HL-60 (cell line): ENCODE results near the gene GPR142.

Experiments
- DNase-seq, 2 experiments: peaks; one replicate each; pipeline ENCODE4 v3.0.0-alpha.2; 2010 to 2020; ENCODE audit warnings: low read depth in 1 of 2, low spot score in 1 of 2
- H3K27ac ChIP-seq: fragments of 250-450 bp; sonication (Bioruptor Pico); replicated peaks from 2 replicates; pipeline ENCODE4 v1.5.1; 2020; ENCODE audit warnings: mild to moderate bottlenecking, moderate library complexity
- H3K27me3 ChIP-seq: fragments of 250-450 bp; sonication (Bioruptor Pico); 2 replicates; pipeline ENCODE4 v1.5.1; 2021; ENCODE audit warnings: mild to moderate bottlenecking, moderate library complexity; ENCODE audit not compliant: insufficient read depth, poor library complexity, severe bottlenecking
- H3K4me3 ChIP-seq: replicated peaks from 2 replicates; pipeline ENCODE4 v1.5.1; 2011; ENCODE audit warnings: mild to moderate bottlenecking, control low read depth, low read length; ENCODE audit not compliant: insufficient read depth
- CTCF ChIP-seq: IDR thresholded peaks from one replicate; pipeline ENCODE4 v1.5.1; 2011; ENCODE audit warnings: low read length, control low read depth, inconsistent platforms; ENCODE audit not compliant: insufficient read depth
- GABPA ChIP-seq: IDR thresholded peaks from 2 replicates; pipeline ENCODE4 v1.6.1; 2012; ENCODE audit warnings: low read depth
- POLR2AphosphoS5 ChIP-seq: IDR thresholded peaks from 2 replicates; pipeline ENCODE4 v1.6.1; 2012; ENCODE audit warnings: low read depth
- REST ChIP-seq: IDR thresholded peaks from 2 replicates; pipeline ENCODE4 v1.6.1; 2012; ENCODE audit warnings: low read depth; ENCODE audit not compliant: insufficient replicate concordance
- SPI1 ChIP-seq: IDR thresholded peaks from 2 replicates; pipeline ENCODE4 v1.6.1; 2012; ENCODE audit warnings: low read depth, mild to moderate bottlenecking, borderline replicate concordance

GPR142 gene

DNA sequence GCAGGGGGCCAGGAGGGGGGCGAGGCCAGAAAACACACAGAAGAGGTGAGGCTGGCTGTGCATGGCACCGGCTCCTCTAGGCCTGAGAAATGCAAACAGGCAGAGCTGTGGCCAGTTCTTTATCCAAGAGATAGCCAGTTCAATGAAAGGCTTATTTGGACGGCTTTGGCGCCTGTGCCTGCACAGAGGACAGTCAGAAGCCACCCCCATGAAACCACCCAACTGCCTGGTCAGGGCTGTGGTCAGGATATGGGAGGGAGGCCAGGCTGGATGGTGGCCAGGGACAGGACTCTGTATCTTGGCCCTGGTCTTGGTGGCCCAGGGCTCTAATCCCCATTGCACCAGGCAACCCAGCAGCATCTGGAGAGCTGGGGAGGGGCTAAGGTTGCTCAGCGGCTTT, 40.1 kb downstream of the GPR142 start:
- TF ChIP-seq REST (no peak), CTCF (no peak), SPI1 (no peak), GABPA (no peak), POLR2AphosphoS5 (no peak)

GRCh38 chr17:74408262-74408661, 41.0 kb downstream of the GPR142 start:
- DNase-seq = no peak
- Histone ChIP-seq H3K27me3 (no peaks in the 10 kb centered on the region), H3K4me3 (no peak overlapping the region), H3K27ac (no peak overlapping the region)
- TF ChIP-seq SPI1 (no peak), POLR2AphosphoS5 (no peak), GABPA (no peak), REST (no peak), CTCF (no peak)

More for the DNA sequence above, 40.1 kb downstream of the GPR142 start:
- Histone ChIP-seq H3K27me3 (no peaks in the 10 kb centered on the region), H3K4me3 (no peak overlapping the region), H3K27ac (no peak overlapping the region)
- DNase-seq = no peak

DNA sequence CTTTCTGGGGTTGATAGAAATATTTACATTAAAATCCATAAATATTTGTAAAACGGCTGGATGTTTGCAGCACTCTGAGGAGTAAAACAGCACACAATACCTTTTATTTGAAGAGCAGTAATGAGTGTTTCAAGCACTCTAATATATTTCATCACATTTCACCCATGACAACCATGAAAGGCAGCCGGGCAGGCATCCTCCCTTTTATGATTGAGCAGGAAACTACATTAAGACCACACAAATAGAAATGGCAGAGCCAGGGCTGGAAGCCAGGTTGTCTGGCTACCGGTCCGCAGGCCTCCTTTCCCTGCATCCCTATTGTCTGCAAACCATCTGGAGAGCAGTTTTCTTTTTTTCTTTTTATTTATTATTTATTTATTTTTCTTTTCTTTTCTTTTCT, 41.5 kb downstream of the GPR142 start:
- DNase-seq = no peak
- no peaks in the 10 kb centered on the region for H3K27me3 ChIP-seq
- TF ChIP-seq CTCF (no peak), GABPA (no peak), SPI1 (no peak), POLR2AphosphoS5 (no peak), REST (no peak)

More for the DNA sequence above, 41.5 kb downstream of the GPR142 start:
- no peak overlapping the region for H3K27ac ChIP-seq
- no peak overlapping the region for H3K4me3 ChIP-seq
